Calu3 (cell line): ENCODE results near the gene PHKA2. TPM values are rescaled to one million over a fixed set of nuclear protein-coding genes. Genes with fewer than 3 reads are reported as not detected.

Experiments
- Bru-seq: library from RNA; stranded (reverse); fragments of 400-500 nt; gene quantifications from one replicate; lab custom pipeline; 2021; lab: Mats Ljungman, UMichigan
- BruChase-seq, 2 experiments: library from RNA; stranded (reverse); fragments of 400-500 nt; gene quantifications; one replicate each; lab custom pipeline; 2021; lab: Mats Ljungman, UMichigan
- BruUV-seq: library from RNA; stranded (reverse); fragments of 400-500 nt; replicated peaks from 2 replicates; lab custom pipeline; 2021; lab: Mats Ljungman, UMichigan
- CTCF ChIA-PET: fragments of 300-600 bp; sonication (Branson Sonifier 250); formaldehyde crosslinking; loops from one replicate; lab custom pipeline; 2022; ENCODE audit warnings: antibody characterized with exemption; lab: Charles Lee
- DNase-seq: peaks from one replicate; pipeline ENCODE4 v3.0.0; 2022
- H3K27ac Mint-ChIP-seq: one replicate; pipeline ENCODE4 v1.8.0; 2022; ENCODE audit warnings: mixed read lengths; ENCODE audit not compliant: unreplicated experiment
- H3K27me3 Mint-ChIP-seq: one replicate; pipeline ENCODE4 v1.8.0; 2022; ENCODE audit warnings: mixed read lengths; ENCODE audit not compliant: unreplicated experiment
- H3K36me3 Mint-ChIP-seq: one replicate; pipeline ENCODE4 v1.8.0; 2022; ENCODE audit warnings: mild to moderate bottlenecking, moderate library complexity, mixed read lengths; ENCODE audit not compliant: insufficient read depth, unreplicated experiment
- H3K4me1 Mint-ChIP-seq: one replicate; pipeline ENCODE4 v1.8.0; 2022; ENCODE audit warnings: mild to moderate bottlenecking, low read depth, mixed read lengths; ENCODE audit not compliant: unreplicated experiment
- H3K4me3 Mint-ChIP-seq: one replicate; pipeline ENCODE4 v1.8.0; 2022; ENCODE audit warnings: mild to moderate bottlenecking, low read depth, moderate library complexity, mixed read lengths; ENCODE audit not compliant: unreplicated experiment
- H3K9me3 Mint-ChIP-seq: one replicate; pipeline ENCODE4 v1.8.0; 2022; ENCODE audit warnings: low read depth, mixed read lengths; ENCODE audit not compliant: unreplicated experiment
- CTCF ChIP-seq: fragments of 200-600 bp; IDR thresholded peaks from one replicate; pipeline ENCODE4 v1.8.0; 2022; ENCODE audit warnings: antibody characterized with exemption; ENCODE audit not compliant: unreplicated experiment
- intact Hi-C: fragments of 100-400 bp; cut with micrococcal nuclease; formaldehyde crosslinking; loops from one replicate; pipeline ENCODE4 v1.10.0; 2022; ENCODE audit not compliant: unreplicated experiment
- long read RNA-seq: library from polyadenylated mRNA; stranded (forward); transcript quantifications from one replicate; pipeline ENCODE4 v2.0.0, GENCODE V29; 2022
- total RNA-seq: library from RNA; stranded (reverse); gene quantifications from 2 replicates; pipeline ENCODE4 v1.2.3, GENCODE V29; 2022

PHKA2 gene
- total RNA-seq, result 44.7 and 47.6 TPM in 2 replicates
- percentile 65 among the genes with signal in this experiment for Bru-seq, nascent RNA
- percentile 64 among the genes with signal in this experiment for BruChase-seq, experiment 1, labeled RNA remaining after a 6-hour chase
- BruChase-seq, experiment 2, labeled RNA remaining after a 2-hour chase, result percentile 67 among the genes with signal in this experiment
- long read RNA-seq, partial matches to known transcripts, result 1 of 12 reads
- long read RNA-seq, other reads (novel, unspliced or antisense), result 5 of 12 reads

GRCh38 chrX:18983666-18984380 is at the start of gene PHKA2:
PHKA2 (minus strand) TSS chrX:18984114; CDS start chrX:18983932, 182 bp downstream.
- BruUV-seq, result no TSS peak
- Mint-ChIP-seq H3K4me1 (peaks cover 26% of the 10 kb centered on the region), H3K9me3 (no peaks in the 10 kb centered on the region), H3K27ac (peak within 1 kb of the TSS; percentile 66), H3K27me3 (no peaks in the 10 kb centered on the region), H3K36me3 (peaks cover 23% of the 10 kb centered on the region), H3K4me3 (peak within 1 kb of the TSS; percentile 76)
- CTCF ChIA-PET, result interaction anchor here (0.6 to 1.5 kb wide), 2 partner anchors 113 to 350 kb away, joined by 4 read pairs; no protein-coding TSS in a partner anchor
- TF ChIP-seq CTCF, result no peak
- DNase-seq, result peak; percentile 74
- intact Hi-C loops, result loop anchor here (10.0 kb wide), 1 partner anchor 589 kb away; no protein-coding TSS in a partner anchor

GRCh38 chrX:19030805-19031204 is 46.9 kb upstream of the PHKA2 start:
- Mint-ChIP-seq H3K4me1 (peaks cover 7% of the 10 kb centered on the region), H3K27me3 (no peaks in the 10 kb centered on the region), H3K36me3 (no peaks in the 10 kb centered on the region), H3K9me3 (no peaks in the 10 kb centered on the region), H3K4me3 (no peak overlapping the region), H3K27ac (no peak overlapping the region)
- CTCF ChIA-PET, result interaction anchor here (0.9 to 1.0 kb wide), 2 partner anchors 13 to 303 kb away, joined by 3 to 4 read pairs; no protein-coding TSS in a partner anchor
- DNase-seq, result peak; percentile 14
- TF ChIP-seq CTCF, result no peak
- no TSS peak for BruUV-seq
- intact Hi-C loops, result no loop called here

GRCh38 chrX:19028560-19028959 is 44.6 kb upstream of the PHKA2 start:
- no peaks in the 10 kb centered on the region for H3K27me3 Mint-ChIP-seq
- H3K36me3 Mint-ChIP-seq, result no peaks in the 10 kb centered on the region
- no peak overlapping the region for H3K27ac Mint-ChIP-seq
- no peak overlapping the region for H3K4me3 Mint-ChIP-seq
- no peak for DNase-seq
- BruUV-seq, result no TSS peak
- intact Hi-C loops, result no loop called here
- H3K9me3 Mint-ChIP-seq, result no peaks in the 10 kb centered on the region
- CTCF ChIA-PET, result no interaction called here
- TF ChIP-seq CTCF, result no peak
- peaks cover 7% of the 10 kb centered on the region for H3K4me1 Mint-ChIP-seq

GRCh38 chrX:19024366-19024765 is 40.5 kb upstream of the PHKA2 start:
- no peak for TF ChIP-seq CTCF
- CTCF ChIA-PET, result no interaction called here
- intact Hi-C loops, result no loop called here
- H3K27me3 Mint-ChIP-seq, result no peaks in the 10 kb centered on the region
- H3K4me3 Mint-ChIP-seq, result no peak overlapping the region
- no TSS peak for BruUV-seq
- H3K36me3 Mint-ChIP-seq, result no peaks in the 10 kb centered on the region
- DNase-seq, result no peak
- no peak overlapping the region for H3K27ac Mint-ChIP-seq
- H3K4me1 Mint-ChIP-seq, result no peaks in the 10 kb centered on the region
- no peaks in the 10 kb centered on the region for H3K9me3 Mint-ChIP-seq
